Transverse colon (tissue), 4 donors: ENCODE data around the gene C1orf35.

ENCODE experiments used
- POLR2A ChIP-seq: fragments of 450-650 bp; IDR thresholded peaks from one replicate; pipeline ENCODE4 v1.6.1; 2016; ENCODE audit warnings: antibody characterized with exemption, mild to moderate bottlenecking, moderate library complexity
- POLR2AphosphoS5 ChIP-seq, 3 donors: sonication (generic); formaldehyde crosslinking; IDR thresholded peaks; one replicate each; pipeline ENCODE4 v1.6.1; 2016; ENCODE audit warnings: antibody characterized with exemption in 3 of 3
- TF ChIP-seq, protein P1 (sequence below), 5 experiments: fragments of 200-600 bp in 3 of 5; fragments of 450-650 bp in 2 of 5; sonication (generic) in 3 of 5; IDR thresholded peaks; 1 replicate in 2 of 5; 2 replicates in 3 of 5; pipeline ENCODE4 v1.5.1; 2016 to 2017; ENCODE audit warnings: antibody characterized with exemption in 5 of 5, inconsistent platforms in 3 of 5, mild to moderate bottlenecking in 2 of 5, moderate library complexity in 1 of 5

DNA sequence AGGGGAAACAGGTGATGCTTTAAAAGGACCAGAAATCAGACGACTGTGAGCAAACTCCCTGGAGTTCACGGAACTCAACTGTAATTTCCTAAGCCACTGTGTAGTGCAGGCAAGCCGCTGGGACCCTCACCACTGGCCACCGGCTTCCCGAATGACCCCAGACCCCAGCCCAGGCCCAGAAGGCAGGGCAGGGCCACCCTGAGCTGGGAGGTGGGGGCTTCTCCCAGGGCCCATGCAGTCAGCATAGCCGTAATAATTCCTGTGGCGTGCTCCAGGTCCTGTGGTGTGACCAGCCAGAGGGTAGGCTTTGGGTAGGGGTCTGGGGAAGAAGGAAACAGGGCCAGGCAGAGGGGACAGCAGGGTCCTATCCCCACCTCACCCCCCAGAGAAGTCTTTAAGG, 24.1 kb downstream of the C1orf35 start:
- TF ChIP-seq, protein P1, sequence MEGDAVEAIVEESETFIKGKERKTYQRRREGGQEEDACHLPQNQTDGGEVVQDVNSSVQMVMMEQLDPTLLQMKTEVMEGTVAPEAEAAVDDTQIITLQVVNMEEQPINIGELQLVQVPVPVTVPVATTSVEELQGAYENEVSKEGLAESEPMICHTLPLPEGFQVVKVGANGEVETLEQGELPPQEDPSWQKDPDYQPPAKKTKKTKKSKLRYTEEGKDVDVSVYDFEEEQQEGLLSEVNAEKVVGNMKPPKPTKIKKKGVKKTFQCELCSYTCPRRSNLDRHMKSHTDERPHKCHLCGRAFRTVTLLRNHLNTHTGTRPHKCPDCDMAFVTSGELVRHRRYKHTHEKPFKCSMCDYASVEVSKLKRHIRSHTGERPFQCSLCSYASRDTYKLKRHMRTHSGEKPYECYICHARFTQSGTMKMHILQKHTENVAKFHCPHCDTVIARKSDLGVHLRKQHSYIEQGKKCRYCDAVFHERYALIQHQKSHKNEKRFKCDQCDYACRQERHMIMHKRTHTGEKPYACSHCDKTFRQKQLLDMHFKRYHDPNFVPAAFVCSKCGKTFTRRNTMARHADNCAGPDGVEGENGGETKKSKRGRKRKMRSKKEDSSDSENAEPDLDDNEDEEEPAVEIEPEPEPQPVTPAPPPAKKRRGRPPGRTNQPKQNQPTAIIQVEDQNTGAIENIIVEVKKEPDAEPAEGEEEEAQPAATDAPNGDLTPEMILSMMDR (IDR thresholded peaks at IDR 0.05) = no peak
- TF ChIP-seq POLR2A (no peak), POLR2AphosphoS5 (IDR thresholded peaks at IDR 0.05) (no peak)
